EH (cell line): ENCODE data around the gene LITAFD.

ENCODE experiments used
- DNase-seq: peaks from one replicate; pipeline ENCODE4 v3.0.0-alpha.2; 2015; ENCODE audit warnings: low read depth

Gene LITAFD

DNA sequence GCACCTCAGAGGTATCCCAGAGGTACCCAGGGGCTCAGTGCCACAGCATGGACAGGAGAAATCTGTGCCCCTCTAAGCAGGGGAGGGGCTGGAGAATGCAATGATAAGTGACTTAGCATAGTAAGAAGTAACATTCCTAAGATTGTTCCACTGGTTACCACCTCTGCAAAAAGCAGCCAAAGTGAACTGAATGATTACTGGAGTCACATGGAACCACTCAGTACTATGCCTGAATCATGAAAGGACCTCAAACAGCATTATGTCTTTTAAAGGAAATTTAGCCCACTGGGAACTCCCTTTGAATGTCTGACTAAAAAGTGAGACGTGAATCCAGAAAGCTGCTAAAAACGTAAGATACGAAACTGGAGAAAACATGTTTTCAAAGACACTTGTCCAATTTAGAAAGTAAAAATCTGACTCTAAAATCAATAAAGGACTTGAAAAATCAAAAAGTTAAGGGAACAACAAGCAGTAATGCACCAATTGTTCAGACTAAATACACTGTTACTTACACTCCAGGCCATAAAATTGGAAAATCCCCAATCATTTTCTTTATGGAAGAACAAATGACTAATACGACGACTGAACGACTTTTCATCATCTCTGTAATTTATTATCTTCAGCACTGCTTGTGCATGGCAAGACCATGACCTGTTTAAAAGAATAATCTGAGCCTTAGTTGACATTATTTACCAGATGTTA lies 38.6 kb downstream of the LITAFD start:
- peak; percentile 3 for DNase-seq

DNA sequence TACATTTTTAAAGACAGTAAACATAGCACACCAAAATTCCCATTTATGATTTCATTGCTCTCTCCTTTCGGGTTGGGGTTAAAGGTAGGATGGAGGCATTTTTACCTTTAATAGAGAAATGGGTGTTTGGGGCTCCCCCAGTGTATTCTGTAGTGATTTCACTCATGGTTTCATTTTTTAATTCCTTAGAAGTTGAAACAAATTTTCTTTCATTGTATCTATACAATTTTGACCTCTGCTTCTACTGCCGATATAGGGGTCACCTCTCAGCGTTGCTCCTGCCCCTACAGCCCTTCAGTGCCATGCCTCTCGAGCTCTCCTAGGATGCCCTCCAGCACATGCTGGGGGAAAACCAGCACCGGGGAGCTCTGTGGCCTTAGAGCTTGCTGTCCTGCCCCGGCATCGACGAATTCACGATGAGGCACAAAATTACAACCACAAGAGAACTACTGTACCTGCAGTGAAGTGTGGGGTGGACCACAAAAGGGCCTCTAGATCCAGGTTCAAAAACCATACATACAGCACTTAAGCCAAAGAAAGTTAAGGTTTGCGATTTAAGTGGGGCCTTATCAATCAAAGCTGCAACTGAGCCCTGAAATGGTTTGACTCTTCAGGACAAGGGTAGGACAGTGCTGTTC lies 39.3 kb downstream of the LITAFD start:
- DNase-seq, result no peak

DNA sequence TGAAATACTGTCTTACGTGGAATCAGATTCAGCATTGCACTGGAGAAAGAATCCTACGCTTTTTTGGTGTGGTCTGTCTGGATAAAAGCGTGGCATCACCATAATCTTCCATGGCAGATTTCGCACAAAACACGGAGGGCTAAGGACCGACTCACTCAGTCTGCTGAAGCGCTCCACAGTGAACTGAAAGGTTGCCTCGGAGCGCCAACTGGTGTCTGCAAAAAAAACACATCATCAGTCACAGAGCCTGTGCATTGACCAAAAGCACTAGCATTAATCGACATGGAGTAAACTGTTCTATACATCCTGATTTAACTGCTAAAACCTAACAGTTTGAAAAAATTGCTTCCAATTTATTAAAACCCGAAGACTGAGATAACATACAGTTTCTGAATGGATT lies 41.0 kb downstream of the LITAFD start:
- DNase-seq, result no peak

DNA sequence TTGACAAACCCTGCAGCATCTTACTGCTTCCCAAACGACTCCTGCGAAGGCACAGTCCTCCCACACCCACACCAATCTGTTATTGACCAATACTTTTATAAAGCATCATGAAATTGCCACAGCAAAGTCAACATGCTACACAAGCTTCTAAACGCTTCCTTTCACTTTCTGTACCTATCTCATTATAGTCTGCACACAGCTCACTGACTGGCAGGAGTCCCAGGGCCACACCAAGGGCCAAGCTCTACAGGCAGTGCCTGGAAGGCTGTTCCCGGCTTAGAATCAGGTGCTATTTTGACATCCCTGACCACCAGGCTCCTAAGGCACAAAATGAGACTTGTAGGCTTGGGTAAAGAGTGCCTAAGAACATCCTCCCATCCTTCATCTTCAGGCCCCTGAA lies 42.1 kb downstream of the LITAFD start:
- DNase-seq, result no peak

DNA sequence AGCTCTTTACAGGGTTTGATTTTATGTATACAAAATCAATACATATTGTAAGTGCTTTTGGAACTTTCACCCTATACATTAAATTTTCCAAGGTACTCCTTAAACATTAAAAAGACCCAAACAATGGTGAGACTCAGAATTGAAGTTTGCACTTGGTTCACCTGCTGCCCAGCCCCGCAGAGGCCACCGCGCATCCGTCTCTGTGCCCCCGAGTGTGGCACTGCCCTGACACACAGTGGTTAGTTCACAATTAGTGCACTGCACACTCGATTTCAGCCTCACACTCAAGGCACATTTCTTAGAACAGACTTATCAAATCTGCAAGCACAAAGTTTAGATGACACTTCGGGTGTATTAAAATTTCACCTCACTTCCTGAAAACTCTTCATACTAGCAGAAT lies 43.3 kb downstream of the LITAFD start:
- no peak for DNase-seq

DNA sequence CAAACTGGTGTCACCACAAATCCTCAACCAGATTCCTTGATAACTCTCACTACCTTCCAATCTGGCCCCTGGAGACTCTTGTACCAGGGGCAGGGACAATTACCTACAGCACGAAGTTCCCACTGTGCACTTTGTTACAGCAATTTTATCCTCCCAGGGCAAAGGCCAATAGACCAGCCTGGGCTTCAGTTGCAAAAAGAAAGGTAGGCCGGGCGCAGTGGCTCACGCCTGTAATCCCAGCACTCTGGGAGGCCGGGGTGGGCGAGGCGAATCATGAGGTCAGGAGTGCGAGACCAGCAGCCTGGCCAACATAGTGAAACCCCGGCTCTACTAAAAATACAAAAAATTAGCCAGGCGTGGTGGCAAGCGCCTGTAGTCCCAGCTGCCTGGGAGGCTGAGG lies 44.7 kb downstream of the LITAFD start:
- no peak for DNase-seq

DNA sequence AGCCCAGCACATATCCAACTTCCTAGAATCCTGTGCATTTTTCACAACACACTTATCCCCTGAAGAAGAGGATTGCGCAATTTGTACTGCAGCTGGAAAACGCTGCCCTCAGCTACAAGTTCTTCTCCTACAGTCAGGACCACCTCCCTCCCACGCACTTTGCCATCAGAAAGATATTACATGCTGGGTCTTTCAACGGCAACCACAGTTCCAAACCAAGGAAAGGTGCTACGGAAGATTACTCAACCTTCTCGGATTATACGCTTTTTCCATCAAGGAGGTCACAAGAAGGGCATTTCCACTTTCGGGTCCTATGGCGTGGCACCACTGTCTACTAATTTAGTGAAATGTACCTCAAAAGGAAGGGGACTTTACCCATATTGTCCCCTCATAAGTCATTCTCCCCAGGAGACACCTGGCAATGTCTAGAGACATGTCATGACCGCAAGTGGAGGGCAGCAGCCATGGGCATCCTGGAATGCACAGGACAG lies 46.4 kb downstream of the LITAFD start:
- DNase-seq, result no peak

DNA sequence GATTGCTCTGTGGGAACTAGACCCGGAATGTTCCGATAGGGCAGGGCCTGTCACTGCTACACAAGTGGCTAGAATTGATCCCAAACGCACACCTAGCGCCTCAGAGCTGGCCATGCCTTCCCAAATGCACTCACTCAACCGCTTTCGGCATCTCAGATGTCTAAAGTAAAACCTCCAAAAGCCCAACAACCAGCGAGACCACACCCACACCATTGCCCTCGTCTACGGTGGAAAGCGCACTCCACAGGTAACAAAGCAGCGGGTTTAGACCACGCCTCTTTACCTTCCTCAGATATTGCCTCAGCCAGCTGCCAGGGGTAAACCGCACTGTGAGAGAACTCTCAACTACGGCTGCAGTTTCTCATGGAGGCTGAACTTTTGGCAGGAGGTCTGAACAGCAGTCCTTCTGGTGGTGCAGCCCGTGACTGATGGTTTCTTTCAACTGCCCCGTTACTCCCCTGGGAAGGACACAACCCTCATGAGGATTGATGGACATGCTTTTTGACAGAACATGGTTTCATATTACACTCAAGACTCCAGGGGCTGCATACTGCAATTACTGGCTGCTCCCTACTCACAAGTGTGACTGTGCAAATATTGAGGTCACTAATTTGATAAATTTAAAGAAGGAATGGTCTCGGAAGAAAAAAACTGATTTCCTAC lies 47.1 kb downstream of the LITAFD start:
- no peak for DNase-seq

DNA sequence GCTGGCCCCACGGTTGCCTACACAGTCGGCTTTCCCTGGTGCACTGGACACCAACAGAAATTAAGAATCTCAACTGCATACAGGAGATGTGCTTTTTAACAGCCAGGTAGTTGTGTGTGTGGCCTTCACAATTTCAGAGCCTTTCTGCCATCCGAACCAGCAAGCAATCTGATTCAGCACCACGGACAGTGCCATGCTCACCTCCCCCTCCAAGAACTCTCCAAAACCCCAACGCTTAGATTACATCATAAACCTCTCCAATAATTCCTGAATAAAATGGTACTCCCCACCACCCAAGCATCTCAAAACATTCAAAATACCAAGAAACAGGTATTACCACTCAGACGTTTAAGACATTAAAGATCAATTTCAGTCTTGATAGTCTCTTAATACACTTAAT lies 49.7 kb downstream of the LITAFD start:
- DNase-seq, result peak; percentile 59

DNA sequence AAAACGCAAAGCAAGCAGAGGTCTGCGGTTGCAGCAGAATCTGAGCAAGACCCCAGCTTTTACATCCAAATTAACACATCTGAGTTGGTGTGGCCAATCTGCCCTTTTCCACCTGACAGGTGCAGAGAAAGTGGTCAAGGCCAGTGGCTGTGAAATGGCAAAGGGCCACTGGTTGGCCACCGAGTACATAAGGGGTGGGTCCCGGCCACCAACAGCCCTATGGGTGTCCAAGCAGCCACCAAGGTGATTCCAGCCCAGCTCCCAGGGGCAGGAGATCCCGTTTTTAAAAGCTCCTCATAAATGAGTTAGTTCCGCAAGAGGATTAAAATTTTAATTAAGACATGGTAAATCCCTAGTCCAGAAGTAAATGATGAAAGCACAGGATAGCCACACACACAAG lies 52.5 kb downstream of the LITAFD start:
- DNase-seq, result no peak
